ENCODE results near the gene SF3A2.
A peak's percentile ranks its signal among the peaks of the same experiment; 100 is the strongest.

The SF3A2 gene

GRCh38 chr19:2240881-2241760 is 4.5 kb downstream of the SF3A2 start (continued):
- TF ChIP-seq ZBTB11 (tag by site-specific recombination; conservative IDR thresholded peaks at IDR 0.05; ENCODE audit: low read depth) (peak; percentile 55), HIC1 (tag by site-specific recombination; IDR thresholded peaks at IDR 0.05) (0 out of 2 replicates have a peak, but pooled peaks have one; percentile 22), ZNF341 (tag by site-specific recombination; IDR thresholded peaks at IDR 0.05; ENCODE audit: low read depth) (0 out of 2 replicates have a peak, but pooled peaks have one; percentile 20), ZNF600 (tag by site-specific recombination; IDR thresholded peaks at IDR 0.05) (0 out of 2 replicates have a peak, but pooled peaks have one; percentile 7), ZBTB7A (tag by site-specific recombination; IDR thresholded peaks at IDR 0.05; ENCODE audit: low read depth) (no peak)

GRCh38 chr19:2242092-2242537 is 5.5 kb downstream of the SF3A2 start:
- ChIA-PET CTCF (no interaction called here), POLR2A (no interaction called here)
- peaks cover 10 to 78% of the 10 kb centered on the region in 2 experiments for H3K36me3 ChIP-seq (ENCODE audit: control insufficient read depth in 2 of 2, insufficient read depth in 1 of 2, low read length in 2 of 2)

GRCh38 chr19:2242816-2243215 is 6.2 kb downstream of the SF3A2 start:
- Histone ChIP-seq H3K4me1 (ENCODE audit: control insufficient read depth, insufficient read depth, low read length) (peaks cover 4% of the 10 kb centered on the region; the same call in 1 of the 2 replicates), H3K36me3 (ENCODE audit: control insufficient read depth in 2 of 2, insufficient read depth in 1 of 2, low read length in 2 of 2) (peaks cover 10 to 85% of the 10 kb centered on the region in 2 experiments), H3K27ac (ENCODE audit: extremely low read depth, low read depth, low read length) (no peak overlapping the region), H3K9me3 (ENCODE audit: control insufficient read depth, insufficient read depth, low read depth, low read length) (no peaks in the 10 kb centered on the region), H3K4me3 (ENCODE audit: low read depth, low read length) (no peak overlapping the region)
- ChIA-PET POLR2A (no interaction called here), CTCF (interaction anchor here (0.6 to 1.0 kb wide), 2 partner anchors 18 to 144 kb away, joined by 3 to 4 read pairs; no protein-coding TSS in a partner anchor)
- TF ChIP-seq ZNF555 (tag by site-specific recombination; conservative IDR thresholded peaks at IDR 0.05) (no peak), OSR2 (tag by site-specific recombination; IDR thresholded peaks at IDR 0.05) (no peak), ZNF571 (tag by site-specific recombination; IDR thresholded peaks at IDR 0.05) (no peak), RBAK (tag by site-specific recombination; IDR thresholded peaks at IDR 0.05) (no peak), FEZF1 (tag by site-specific recombination; IDR thresholded peaks at IDR 0.05) (no peak), ZNF548 (tag by site-specific recombination; IDR thresholded peaks at IDR 0.05) (no peak), PRDM6 (tag by site-specific recombination; IDR thresholded peaks at IDR 0.05) (no peak), ZNF311 (tag by site-specific recombination; IDR thresholded peaks at IDR 0.05; ENCODE audit: borderline replicate concordance) (no peak), ZNF335 (tag by site-specific recombination; conservative IDR thresholded peaks at IDR 0.05) (no peak), ZNF701 (tag by site-specific recombination; IDR thresholded peaks at IDR 0.05) (no peak), ZNF791 (tag by site-specific recombination; IDR thresholded peaks at IDR 0.05) (no peak), ZNF529 (tag by site-specific recombination; IDR thresholded peaks at IDR 0.05; ENCODE audit: insufficient replicate concordance) (no peak), ZNF133 (tag by site-specific recombination; IDR thresholded peaks at IDR 0.05) (no peak), ZNF114 (tag by site-specific recombination; IDR thresholded peaks at IDR 0.05) (no peak), ZNF169 (tag by site-specific recombination; IDR thresholded peaks at IDR 0.05) (no peak)

More at GRCh38 chr19:2242092-2242537, 5.5 kb downstream of the SF3A2 start:
- Histone ChIP-seq H3K4me3 (ENCODE audit: low read depth, low read length) (no peak overlapping the region), H3K4me1 (ENCODE audit: control insufficient read depth, insufficient read depth, low read length) (peaks cover 4% of the 10 kb centered on the region; the same call in 1 of the 2 replicates), H3K9me3 (ENCODE audit: control insufficient read depth, insufficient read depth, low read depth, low read length) (no peaks in the 10 kb centered on the region), H3K27ac (ENCODE audit: extremely low read depth, low read depth, low read length) (no peak overlapping the region)
- TF ChIP-seq ZIC2 (tag by site-specific recombination; IDR thresholded peaks at IDR 0.05), result 0 out of 2 replicates have a peak, but pooled peaks have one; percentile 12
- no peak for TF ChIP-seq REPIN1 (tag by site-specific recombination; IDR thresholded peaks at IDR 0.05; ENCODE audit: low read depth)
